ENCODE measurements around the gene SH3YL1.

The SH3YL1 gene

DNA sequence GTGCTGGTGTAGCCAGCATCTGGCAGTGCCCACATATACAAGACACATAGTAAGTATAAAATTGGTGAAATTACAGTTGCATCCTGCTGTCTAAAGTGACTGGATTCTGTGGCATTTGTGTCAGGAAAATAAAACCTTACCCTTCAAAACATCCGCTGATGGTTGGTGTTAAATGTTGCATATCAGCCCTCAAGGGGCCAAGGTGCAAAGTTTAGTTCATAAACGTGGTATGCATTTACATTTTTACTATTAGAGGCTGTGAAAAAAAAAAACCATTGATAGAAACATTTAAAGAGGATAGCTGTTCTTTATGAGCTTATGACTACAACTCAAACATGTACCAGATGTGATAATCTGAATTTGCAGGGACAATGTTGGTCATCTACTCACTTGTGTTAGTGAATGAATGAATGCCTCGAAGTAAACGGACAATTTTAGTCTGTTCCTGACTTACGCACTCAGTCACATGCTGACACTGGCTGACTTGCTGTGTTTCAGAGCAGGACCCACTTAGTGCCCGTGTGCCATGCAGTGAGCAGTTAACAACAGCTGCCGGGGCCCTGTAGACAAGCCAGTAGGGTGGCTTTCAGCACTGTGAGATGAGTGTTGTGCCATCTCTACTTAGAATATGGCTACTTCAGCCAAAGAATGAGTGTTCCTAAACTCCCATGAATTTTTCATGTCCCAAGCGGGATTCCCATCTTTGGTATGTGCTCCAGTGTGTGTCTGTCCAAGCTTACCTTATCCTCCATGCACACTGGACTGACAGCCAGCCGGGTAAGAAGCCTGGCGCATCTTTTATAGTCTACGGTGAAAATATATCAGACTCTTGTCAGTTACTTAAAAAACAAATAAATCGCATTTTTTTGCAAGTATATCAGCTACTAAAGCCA lies 18.8 kb upstream of the SH3YL1 start:
- DNase-seq (ENCODE audit: low spot score), result no peak

DNA sequence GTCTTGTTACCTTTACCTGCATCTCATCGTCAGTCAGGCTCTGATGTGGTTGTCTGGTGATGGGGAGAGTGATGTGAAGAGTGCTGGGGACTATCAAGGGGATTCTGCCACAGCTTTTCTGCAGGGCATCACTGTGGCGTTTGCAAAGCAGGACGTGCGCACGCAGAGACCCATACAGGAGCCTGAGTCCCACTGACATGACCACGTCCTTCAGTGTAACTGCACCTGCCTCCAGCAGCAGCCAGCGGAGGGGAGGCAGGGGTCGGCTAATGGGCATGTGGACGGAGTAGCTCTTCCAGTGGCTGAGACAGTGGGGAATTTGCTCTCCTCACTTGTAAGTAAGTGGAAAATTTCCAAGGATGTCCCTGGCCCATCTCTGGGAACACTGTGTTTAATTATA lies 17.5 kb upstream of the SH3YL1 start:
- DNase-seq (ENCODE audit: low spot score), result no peak

- DNase-seq (ENCODE audit: low spot score), result no peak
Observed at GRCh38 chr2:280650-281110, 16.8 kb upstream of the SH3YL1 start.

- DNase-seq (ENCODE audit: low spot score), result no peak
Observed at GRCh38 chr2:279956-280649, 16.3 kb upstream of the SH3YL1 start.

- no peak for DNase-seq (ENCODE audit: low spot score)
Observed at GRCh38 chr2:279366-279765, 15.5 kb upstream of the SH3YL1 start.

DNA sequence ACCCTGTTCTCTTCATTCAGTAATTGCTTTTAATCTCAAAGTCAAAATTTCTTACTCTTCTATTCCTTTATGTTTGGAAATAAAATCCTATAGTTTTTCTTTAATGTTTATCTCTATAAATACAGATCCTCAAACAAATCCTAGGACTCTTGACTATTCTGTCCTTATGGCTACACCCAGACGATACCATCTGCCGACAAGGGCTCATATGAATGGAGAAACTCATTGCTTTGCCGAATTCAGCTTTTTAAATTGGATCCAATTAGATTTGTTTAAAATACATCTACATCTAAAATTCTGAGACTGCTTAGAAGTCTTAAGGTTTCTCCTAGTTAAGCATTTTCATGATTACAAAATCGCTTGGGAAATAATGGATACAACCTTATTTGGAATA lies 15.1 kb upstream of the SH3YL1 start:
- no peak for DNase-seq (ENCODE audit: low spot score)

- DNase-seq (ENCODE audit: low spot score), result no peak
Observed at GRCh38 chr2:278312-278926, 14.6 kb upstream of the SH3YL1 start.

DNA sequence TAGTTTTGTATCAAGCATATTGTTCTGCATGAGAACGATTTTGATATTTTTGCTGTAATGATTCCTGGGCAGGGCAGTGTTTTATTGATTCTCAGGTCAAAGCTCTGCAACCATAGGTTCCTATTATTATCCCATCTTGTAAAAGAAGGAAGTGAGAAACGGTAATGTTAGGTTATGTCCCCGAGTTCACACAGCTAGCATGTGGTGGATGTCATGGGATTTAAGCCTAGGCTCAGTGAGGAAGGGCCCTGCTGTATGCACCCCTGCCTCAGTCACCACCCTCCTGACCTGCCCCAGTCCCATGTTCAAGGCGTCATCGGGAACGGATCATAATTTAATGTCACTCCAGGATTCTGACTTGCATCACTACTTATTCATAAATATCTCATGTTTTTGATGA lies 11.6 kb upstream of the SH3YL1 start:
- DNase-seq (ENCODE audit: low spot score), result no peak

- DNase-seq (ENCODE audit: low spot score), result no peak
Observed at GRCh38 chr2:274503-274902, 10.7 kb upstream of the SH3YL1 start.

DNA sequence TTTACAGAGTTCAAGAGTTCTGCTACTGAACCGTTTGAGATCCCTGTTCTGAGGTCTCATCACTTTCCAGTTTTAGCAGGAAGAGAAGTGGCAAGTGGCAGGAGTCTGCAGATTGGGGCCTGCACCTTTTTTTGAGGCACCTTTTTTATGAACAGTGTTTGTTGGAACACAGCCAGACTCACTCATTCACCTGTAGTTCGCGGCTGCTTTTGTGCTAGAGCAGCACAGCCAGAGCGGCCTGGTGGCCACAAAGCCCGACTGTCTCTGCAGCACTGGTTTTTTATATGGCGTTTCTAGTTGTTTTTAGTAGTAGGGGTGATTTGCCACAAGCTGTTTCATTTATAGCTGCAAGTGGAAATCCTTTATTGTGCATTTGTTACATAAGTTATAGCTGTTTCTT lies 9.5 kb upstream of the SH3YL1 start:
- no peak for DNase-seq (ENCODE audit: low spot score)

GRCh38 chr2:271917-272316 lies 8.1 kb upstream of the SH3YL1 start:
- no peak for DNase-seq (ENCODE audit: low spot score)

DNA sequence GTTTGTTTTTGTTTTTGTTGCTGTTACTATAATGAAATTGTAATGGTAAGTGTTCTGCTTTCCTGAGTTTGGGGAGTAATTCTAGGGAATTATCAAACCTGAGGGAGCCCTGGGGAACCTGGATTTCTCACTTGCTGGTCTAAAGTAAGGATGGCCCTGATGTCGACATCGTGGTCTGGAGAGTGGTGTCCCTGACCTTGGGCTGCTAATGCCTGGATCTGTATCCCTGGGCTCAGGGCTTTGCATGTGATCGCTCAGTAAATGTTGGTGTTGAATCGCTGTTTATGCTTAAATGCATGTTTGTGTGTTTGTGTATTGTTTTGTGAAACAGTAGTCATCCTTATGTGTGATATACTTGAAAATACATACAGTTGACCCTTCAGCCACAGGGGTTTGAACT lies 7.0 kb upstream of the SH3YL1 start:
- DNase-seq (ENCODE audit: low spot score), result no peak

- DNase-seq (ENCODE audit: low spot score), result no peak
Observed at GRCh38 chr2:269356-270030, 5.7 kb upstream of the SH3YL1 start.

- DNase-seq (ENCODE audit: low spot score), result no peak
Observed at GRCh38 chr2:268323-268722, 4.5 kb upstream of the SH3YL1 start.

GRCh38 chr2:264493-265468 lies 949 bp upstream of the SH3YL1 start, which contains the start of gene ACP1:
Gene ACP1 (plus strand): TSS chr2:264947. CDS start chr2:264965, 18 bp downstream.
- peak; percentile 95 for DNase-seq (ENCODE audit: low spot score)

DNA sequence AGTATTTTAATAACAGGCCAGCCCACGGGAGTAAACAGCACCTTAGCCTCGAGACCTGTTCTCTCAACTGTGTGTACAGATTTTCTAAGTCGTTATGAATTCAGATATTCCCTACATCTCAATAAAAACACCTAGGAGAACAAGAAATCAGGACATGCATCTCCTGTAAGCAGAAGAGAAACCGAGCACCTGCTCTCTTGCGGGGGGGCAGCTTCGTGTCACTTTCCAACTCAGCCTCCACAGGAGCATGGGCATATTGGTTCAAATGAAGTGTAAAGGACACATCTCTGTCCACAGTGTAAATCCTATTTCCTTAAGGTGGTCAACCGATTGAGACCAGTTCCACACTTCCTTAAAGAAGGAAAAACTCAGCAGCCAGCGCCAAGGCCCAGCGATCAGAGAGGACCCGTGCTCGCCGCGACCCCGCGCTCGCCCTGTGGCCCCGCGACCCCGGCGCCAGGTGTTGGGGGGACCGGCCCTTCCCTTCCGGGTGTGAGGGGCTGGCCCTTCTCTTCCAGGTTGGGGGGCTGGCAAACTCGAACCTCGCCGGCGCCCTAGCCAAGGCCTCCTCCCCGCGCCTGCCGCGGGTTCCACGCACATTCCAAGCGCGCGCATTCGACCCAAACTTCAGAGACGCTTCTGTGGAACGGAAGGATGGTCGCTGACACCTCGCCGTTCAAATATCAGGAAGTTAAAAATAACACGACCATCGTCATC lies 652 bp downstream of the SH3YL1 start:
- no peak for DNase-seq (ENCODE audit: low spot score)

DNA sequence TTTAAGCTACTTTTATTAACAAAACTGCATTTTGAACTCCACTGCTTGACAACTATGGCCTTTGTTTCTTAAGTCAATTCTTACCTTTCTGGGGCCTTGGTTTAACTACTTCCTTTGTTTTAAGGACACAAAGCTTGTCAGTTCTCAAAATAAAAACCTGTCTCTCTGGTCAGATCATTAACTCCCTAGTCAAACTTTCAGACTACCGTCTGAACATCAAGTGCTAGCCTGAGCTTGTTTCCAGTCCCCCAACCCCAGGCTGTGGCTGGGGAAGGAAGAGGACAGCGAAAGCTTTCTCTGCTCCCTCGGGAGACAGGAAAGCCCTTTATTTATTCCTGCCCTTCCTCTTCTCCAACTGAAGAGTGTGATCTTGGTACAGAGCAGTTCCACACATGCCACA lies 1.7 kb downstream of the SH3YL1 start:
- no peak for DNase-seq (ENCODE audit: low spot score)

GRCh38 chr2:260507-261161 lies 3.2 kb downstream of the SH3YL1 start:
- no peak for DNase-seq (ENCODE audit: low spot score)

GRCh38 chr2:259789-260331 lies 4.0 kb downstream of the SH3YL1 start:
- DNase-seq (ENCODE audit: low spot score), result no peak

GRCh38 chr2:258933-259332 lies 4.9 kb downstream of the SH3YL1 start:
- no peak for DNase-seq (ENCODE audit: low spot score)

Measured in CD4-positive, alpha-beta T cell treated with Interleukin-15 for 4 hours (primary cell).